Measurements from ENCODE around the gene NUBP2. TPM values are rescaled to one million over a fixed set of nuclear protein-coding genes. Genes with fewer than 3 reads are reported as not detected.
"Not testable (repeated sequence)": the region's sequence is repeated elsewhere in the genome, so short reads cannot be mapped to it uniquely, and the experiment has no call there.

The NUBP2 gene
- total and polyA plus RNA-seq, 10 of the 15 experiments (the other 5 are each of a cell fraction or from before 2014, with no cell fraction given), result 1.9 to 129 (median 51.7) TPM

DNA sequence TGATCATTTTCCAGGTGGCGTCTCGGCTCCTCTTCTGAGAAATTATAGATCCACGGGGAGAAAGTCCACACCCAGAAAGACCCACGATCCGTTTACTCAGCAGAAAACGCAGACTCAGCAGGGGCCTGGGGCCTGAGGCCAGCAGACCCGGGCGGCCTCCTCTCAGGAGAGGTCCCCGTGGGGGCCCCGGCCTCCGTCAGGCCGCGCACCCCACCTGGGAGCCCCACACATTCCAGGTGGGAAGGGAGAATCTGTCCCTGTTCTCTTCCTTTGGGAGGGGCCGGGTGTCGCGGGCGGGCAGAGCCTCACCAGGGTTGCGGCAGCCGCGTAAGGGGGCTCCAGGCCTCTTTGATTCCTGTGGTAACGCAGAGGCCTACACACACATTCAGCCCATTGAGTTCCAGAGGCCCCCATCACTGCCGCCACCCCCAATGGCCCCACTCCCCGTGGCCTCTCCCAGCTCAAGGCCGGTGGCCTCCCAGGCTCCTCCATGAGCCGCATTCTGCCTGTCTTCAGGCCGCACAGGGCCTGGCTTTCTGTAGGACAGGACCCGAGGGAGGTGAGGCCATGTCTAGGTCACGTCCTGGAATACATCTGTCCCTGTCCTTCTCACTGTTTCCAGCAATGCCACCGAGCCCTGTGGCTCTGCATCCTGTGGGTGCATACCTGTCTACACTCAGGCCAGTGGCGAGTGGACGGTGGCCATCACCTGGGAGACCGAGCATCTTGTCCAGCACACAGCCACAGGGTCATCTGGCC is 12.3 kb downstream of the NUBP2 start (continued):
- TF ChIP-seq, protein P1, sequence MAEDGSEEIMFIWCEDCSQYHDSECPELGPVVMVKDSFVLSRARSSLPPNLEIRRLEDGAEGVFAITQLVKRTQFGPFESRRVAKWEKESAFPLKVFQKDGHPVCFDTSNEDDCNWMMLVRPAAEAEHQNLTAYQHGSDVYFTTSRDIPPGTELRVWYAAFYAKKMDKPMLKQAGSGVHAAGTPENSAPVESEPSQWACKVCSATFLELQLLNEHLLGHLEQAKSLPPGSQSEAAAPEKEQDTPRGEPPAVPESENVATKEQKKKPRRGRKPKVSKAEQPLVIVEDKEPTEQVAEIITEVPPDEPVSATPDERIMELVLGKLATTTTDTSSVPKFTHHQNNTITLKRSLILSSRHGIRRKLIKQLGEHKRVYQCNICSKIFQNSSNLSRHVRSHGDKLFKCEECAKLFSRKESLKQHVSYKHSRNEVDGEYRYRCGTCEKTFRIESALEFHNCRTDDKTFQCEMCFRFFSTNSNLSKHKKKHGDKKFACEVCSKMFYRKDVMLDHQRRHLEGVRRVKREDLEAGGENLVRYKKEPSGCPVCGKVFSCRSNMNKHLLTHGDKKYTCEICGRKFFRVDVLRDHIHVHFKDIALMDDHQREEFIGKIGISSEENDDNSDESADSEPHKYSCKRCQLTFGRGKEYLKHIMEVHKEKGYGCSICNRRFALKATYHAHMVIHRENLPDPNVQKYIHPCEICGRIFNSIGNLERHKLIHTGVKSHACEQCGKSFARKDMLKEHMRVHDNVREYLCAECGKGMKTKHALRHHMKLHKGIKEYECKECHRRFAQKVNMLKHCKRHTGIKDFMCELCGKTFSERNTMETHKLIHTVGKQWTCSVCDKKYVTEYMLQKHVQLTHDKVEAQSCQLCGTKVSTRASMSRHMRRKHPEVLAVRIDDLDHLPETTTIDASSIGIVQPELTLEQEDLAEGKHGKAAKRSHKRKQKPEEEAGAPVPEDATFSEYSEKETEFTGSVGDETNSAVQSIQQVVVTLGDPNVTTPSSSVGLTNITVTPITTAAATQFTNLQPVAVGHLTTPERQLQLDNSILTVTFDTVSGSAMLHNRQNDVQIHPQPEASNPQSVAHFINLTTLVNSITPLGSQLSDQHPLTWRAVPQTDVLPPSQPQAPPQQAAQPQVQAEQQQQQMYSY (CRISPR knock-in tag; IDR thresholded peaks at IDR 0.05), result no peak
- TF ChIP-seq EP300 (IDR thresholded peaks at IDR 0.05; ENCODE audit: borderline replicate concordance in 1 of 2, control insufficient read depth in 1 of 2, low read depth in 2 of 2, low read length in 2 of 2), result no peak
- TF ChIP-seq FOS (IDR thresholded peaks at IDR 0.05; ENCODE audit: borderline replicate concordance, extremely low read depth, insufficient read length), result no peak
- TF ChIP-seq HDAC6 (IDR thresholded peaks at IDR 0.05; ENCODE audit: unreplicated experiment), result no peak

- WGBS (ENCODE audit: insufficient coverage, insufficient replicate concordance, low lambda C conversion rate, missing lambda C conversion rate), result 71% methylated on average over 5 of the region's 5 CpGs
- H3K27ac ChIP-seq (ENCODE audit: control insufficient read depth, insufficient read depth); H3K4me1 ChIP-seq (ENCODE audit: control insufficient read depth, insufficient read depth, low read length); H4K20me1 ChIP-seq (ENCODE audit: control insufficient read depth, insufficient read depth); POLR2A ChIA-PET; H3K36me3 ChIP-seq (ENCODE audit: control insufficient read depth in 2 of 2, insufficient read depth in 2 of 2, low read length in 1 of 2); H3K79me2 ChIP-seq (ENCODE audit: control insufficient read depth, insufficient read depth, low read length); CTCF ChIA-PET; BruUV-seq (replicated peaks); ATAC-seq; in situ Hi-C loops (cut with MboI); H3K4me3 ChIP-seq; FAIRE-seq; H3K27me3 ChIP-seq (replicated peaks in 1 of 2; ENCODE audit: control insufficient read depth in 2 of 2, insufficient read depth in 2 of 2, low read length in 1 of 2); RAD21 ChIA-PET (ENCODE audit: unreplicated experiment); SMC1A ChIA-PET (ENCODE audit: uncharacterized antibody, unreplicated experiment); H2AFZ ChIP-seq (ENCODE audit: control insufficient read depth, low read depth, low read length); intact Hi-C loops (cut with micrococcal nuclease; ENCODE audit: unreplicated experiment); H3K9me3 ChIP-seq (replicated peaks; ENCODE audit: control insufficient read depth, insufficient read depth, low read length); DNase-seq (ENCODE audit: low read depth, low spot score); H3K4me2 ChIP-seq (ENCODE audit: control insufficient read depth, insufficient read depth); H3K9ac ChIP-seq (ENCODE audit: control insufficient read depth, insufficient read depth, low read length): not testable (repeated sequence)
Observed at GRCh38 chr16:1799263-1799662, 16.5 kb downstream of the NUBP2 start.
